Measurements from ENCODE around the gene TTC33.

Gene TTC33

DNA sequence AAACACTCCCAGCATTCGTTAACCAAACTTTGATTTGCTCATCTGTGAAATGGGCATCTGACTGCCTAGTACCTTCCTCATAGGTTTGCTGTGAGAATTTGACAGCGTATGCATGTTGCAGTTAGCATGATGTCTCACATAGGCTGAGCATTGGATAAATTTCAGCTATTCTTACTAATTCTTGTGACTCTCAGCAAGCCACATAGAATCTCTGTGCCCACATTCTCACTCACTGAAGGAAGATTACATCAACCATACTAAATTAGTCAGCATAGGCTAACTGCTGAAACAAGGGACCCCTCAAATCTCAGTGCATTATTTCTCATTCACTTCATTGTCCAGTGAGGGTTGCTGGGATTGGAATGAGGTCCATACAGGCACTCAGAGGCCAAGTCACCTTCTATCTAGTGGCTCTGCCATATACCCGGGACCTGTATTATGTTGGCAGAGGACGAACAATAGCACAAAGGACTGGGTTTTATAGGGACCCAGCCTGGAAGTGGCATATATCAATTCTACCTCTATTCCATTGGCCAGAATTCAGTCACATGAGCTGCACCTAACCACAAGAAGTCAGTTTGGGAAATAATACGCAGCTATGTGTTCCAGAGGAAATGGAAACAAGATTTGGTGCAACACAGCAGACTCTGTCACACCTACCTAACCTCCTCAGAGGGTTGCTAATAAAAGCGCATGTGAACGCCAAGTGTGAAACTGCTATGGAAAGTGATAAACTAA lies 80.2 kb downstream of the TTC33 start:
- H2AFZ ChIP-seq (ENCODE audit: low read length), result no peak overlapping the region
- peaks cover 7% of the 10 kb centered on the region for H3F3A ChIP-seq (ENCODE audit: low read depth)
- H3K4me3 ChIP-seq (ENCODE audit: low read length, poor library complexity, severe bottlenecking), result peak overlapping the region; percentile 94
- no peaks in the 10 kb centered on the region for H3K27me3 ChIP-seq (ENCODE audit: insufficient read depth, low read length, poor library complexity, severe bottlenecking)
- peak overlapping the region; percentile 86 for H3K4me2 ChIP-seq (ENCODE audit: low read depth, low read length, poor library complexity, severe bottlenecking)
- H3K79me2 ChIP-seq (ENCODE audit: insufficient read depth, low read length), result peaks cover 30% of the 10 kb centered on the region
- no peaks in the 10 kb centered on the region for H3K9me2 ChIP-seq (replicated peaks; ENCODE audit: low read depth, low read length)
- H4K20me1 ChIP-seq (ENCODE audit: insufficient read depth, low read length, poor library complexity, severe bottlenecking), result peaks cover 7% of the 10 kb centered on the region
- H3K9ac ChIP-seq (ENCODE audit: low read depth, low read length, poor library complexity, severe bottlenecking), result peak overlapping the region; percentile 92
- H3K4me1 ChIP-seq (ENCODE audit: insufficient read depth, low read length, poor library complexity, severe bottlenecking), result peaks cover 79% of the 10 kb centered on the region
- TF ChIP-seq, protein P1, sequence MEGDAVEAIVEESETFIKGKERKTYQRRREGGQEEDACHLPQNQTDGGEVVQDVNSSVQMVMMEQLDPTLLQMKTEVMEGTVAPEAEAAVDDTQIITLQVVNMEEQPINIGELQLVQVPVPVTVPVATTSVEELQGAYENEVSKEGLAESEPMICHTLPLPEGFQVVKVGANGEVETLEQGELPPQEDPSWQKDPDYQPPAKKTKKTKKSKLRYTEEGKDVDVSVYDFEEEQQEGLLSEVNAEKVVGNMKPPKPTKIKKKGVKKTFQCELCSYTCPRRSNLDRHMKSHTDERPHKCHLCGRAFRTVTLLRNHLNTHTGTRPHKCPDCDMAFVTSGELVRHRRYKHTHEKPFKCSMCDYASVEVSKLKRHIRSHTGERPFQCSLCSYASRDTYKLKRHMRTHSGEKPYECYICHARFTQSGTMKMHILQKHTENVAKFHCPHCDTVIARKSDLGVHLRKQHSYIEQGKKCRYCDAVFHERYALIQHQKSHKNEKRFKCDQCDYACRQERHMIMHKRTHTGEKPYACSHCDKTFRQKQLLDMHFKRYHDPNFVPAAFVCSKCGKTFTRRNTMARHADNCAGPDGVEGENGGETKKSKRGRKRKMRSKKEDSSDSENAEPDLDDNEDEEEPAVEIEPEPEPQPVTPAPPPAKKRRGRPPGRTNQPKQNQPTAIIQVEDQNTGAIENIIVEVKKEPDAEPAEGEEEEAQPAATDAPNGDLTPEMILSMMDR (conservative IDR thresholded peaks at IDR 0.05; ENCODE audit: low read length), result no peak
- TF ChIP-seq EZH2phosphoT487 (IDR thresholded peaks at IDR 0.05; ENCODE audit: borderline replicate concordance), result no peak
- H3K36me3 ChIP-seq (ENCODE audit: insufficient read depth, low read length), result no peaks in the 10 kb centered on the region
- H3K9me3 ChIP-seq (ENCODE audit: insufficient read depth, low read depth, low read length), result no peaks in the 10 kb centered on the region

DNA sequence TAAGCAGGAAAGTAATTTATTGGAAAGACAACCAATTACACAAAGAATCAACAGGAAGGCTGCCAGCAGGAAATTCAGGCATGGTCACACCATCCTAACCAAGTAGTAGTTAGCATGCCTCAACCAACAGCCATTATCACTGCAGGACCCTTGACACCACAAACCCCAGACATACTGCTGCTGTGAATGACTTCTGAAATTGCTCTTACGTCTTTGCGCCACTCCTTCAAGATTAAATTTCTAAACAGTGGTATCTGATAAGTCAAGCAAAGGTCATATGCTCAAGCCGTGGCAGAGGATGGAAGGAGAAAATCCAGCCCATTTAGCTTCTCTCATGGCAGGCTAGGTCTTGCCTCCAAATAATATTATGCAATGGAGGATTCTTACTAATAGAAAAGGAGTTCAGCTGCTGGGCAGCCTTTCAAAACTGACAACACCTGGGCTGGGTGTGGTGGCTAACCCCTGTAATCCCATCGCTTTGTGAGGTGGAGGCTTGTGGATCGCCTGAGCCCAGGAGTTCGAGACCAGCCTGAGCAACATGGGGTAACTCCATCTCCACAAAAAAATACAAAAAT lies 81.0 kb downstream of the TTC33 start:
- Histone ChIP-seq H2AFZ (ENCODE audit: low read length) (no peak overlapping the region), H3K36me3 (ENCODE audit: insufficient read depth, low read length) (no peaks in the 10 kb centered on the region), H3F3A (ENCODE audit: low read depth) (peaks cover 8% of the 10 kb centered on the region), H3K27me3 (ENCODE audit: insufficient read depth, low read length, poor library complexity, severe bottlenecking) (no peaks in the 10 kb centered on the region), H3K4me2 (ENCODE audit: low read depth, low read length, poor library complexity, severe bottlenecking) (peak overlapping the region; percentile 86), H3K4me3 (ENCODE audit: low read length, poor library complexity, severe bottlenecking) (no peak overlapping the region), H3K9me3 (ENCODE audit: insufficient read depth, low read depth, low read length) (no peaks in the 10 kb centered on the region), H4K20me1 (ENCODE audit: insufficient read depth, low read length, poor library complexity, severe bottlenecking) (no peaks in the 10 kb centered on the region), H3K9me2 (replicated peaks; ENCODE audit: low read depth, low read length) (no peaks in the 10 kb centered on the region), H3K4me1 (ENCODE audit: insufficient read depth, low read length, poor library complexity, severe bottlenecking) (peaks cover 84% of the 10 kb centered on the region), H3K9ac (ENCODE audit: low read depth, low read length, poor library complexity, severe bottlenecking) (peak overlapping the region; percentile 55), H3K79me2 (ENCODE audit: insufficient read depth, low read length) (peaks cover 22% of the 10 kb centered on the region)
- TF ChIP-seq, protein P1 (conservative IDR thresholded peaks at IDR 0.05; ENCODE audit: low read length), result no peak
- TF ChIP-seq EZH2phosphoT487 (IDR thresholded peaks at IDR 0.05; ENCODE audit: borderline replicate concordance), result no peak

DNA sequence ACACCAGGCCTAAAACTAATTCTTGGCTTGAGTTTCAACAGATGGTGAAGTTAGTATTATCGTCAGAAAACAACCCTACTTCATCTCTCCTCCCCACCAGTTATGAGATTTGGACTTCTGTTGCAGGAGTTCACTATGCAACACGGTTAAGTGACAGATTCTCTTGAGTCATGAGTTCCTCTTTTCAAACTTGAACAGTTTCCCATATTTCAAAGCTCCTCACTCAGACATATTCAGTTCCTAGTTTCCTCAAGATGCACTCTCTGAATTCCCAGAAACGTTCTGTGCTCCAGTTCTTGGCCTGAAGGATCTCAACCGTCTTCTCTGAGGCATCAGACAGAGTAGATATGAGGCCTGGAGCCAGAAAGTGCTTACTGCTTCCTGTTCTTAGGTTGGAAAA lies 83.3 kb downstream of the TTC33 start:
- TF ChIP-seq, protein P1 (conservative IDR thresholded peaks at IDR 0.05; ENCODE audit: low read length), result no peak
- no peak for TF ChIP-seq EZH2phosphoT487 (IDR thresholded peaks at IDR 0.05; ENCODE audit: borderline replicate concordance)
- peak overlapping the region; percentile 1 for H3K9ac ChIP-seq (ENCODE audit: low read depth, low read length, poor library complexity, severe bottlenecking)
- H3K79me2 ChIP-seq (ENCODE audit: insufficient read depth, low read length), result peaks cover 11% of the 10 kb centered on the region
- no peaks in the 10 kb centered on the region for H3K9me3 ChIP-seq (ENCODE audit: insufficient read depth, low read depth, low read length)
- peak overlapping the region; percentile 61 for H2AFZ ChIP-seq (ENCODE audit: low read length)
- peak overlapping the region; percentile 86 for H3K4me2 ChIP-seq (ENCODE audit: low read depth, low read length, poor library complexity, severe bottlenecking)
- no peak overlapping the region for H3K4me3 ChIP-seq (ENCODE audit: low read length, poor library complexity, severe bottlenecking)
- no peaks in the 10 kb centered on the region for H3K27me3 ChIP-seq (ENCODE audit: insufficient read depth, low read length, poor library complexity, severe bottlenecking)
- H3K36me3 ChIP-seq (ENCODE audit: insufficient read depth, low read length), result no peaks in the 10 kb centered on the region
- peaks cover 12% of the 10 kb centered on the region for H3F3A ChIP-seq (ENCODE audit: low read depth)
- H3K9me2 ChIP-seq (replicated peaks; ENCODE audit: low read depth, low read length), result no peaks in the 10 kb centered on the region
- peaks cover 95% of the 10 kb centered on the region for H3K4me1 ChIP-seq (ENCODE audit: insufficient read depth, low read length, poor library complexity, severe bottlenecking)
- H4K20me1 ChIP-seq (ENCODE audit: insufficient read depth, low read length, poor library complexity, severe bottlenecking), result no peaks in the 10 kb centered on the region
